ENCODE data around the gene KIF13A. TPM values are rescaled to one million over a fixed set of nuclear protein-coding genes. Genes with fewer than 3 reads are reported as not detected.
"Not testable (repeated sequence)": the region's sequence is repeated elsewhere in the genome, so short reads cannot be mapped to it uniquely, and the experiment has no call there.

The KIF13A gene
- total RNA-seq, 1 donor from 2014 or later = 16.7 TPM

DNA sequence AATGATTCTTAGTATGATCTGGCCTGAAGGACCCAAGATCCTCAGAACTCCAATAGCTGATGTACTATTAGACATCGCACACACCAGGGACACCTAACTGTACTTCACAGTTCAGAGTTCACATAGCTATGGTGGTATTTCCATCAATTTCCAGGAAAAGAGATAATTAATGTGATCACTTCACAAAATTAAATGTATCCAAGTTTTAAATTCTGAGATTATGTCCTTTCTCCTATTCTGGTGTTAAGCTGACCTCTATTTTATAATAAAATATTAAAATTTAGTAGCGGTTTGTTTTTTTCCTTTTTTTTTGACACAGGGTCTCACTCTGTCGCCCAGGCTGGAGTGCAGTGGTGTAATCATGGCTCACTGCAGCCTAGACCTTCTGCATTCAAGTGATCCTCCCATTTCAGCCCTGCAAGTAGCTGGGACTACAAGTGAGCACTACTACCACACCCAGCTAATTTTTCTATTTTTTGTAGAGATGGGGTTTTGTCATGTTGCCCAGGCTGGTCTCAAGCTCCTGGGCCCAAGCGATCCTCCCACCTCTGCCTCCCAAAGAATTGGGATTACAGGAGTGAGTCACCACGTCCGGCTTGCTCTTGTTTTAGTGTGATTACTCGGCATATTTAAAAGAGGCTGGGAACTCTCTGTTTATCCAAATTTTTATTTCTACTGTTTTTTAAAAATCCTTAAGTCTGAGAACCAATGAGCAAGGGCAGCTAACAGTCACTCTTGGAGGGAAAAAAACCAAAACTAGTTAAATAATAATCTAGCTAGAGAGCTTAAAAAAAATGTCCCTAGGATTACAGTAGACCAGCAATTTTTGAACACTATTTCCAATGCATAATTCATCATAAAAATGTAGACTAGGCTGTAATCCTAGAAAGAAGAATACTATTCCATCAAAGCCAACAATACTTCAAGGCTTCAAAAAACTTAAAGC is 16.0 kb downstream of the KIF13A start:
- ATAC-seq (no peak), DNase-seq (ENCODE audit: low spot score) (no peak)

- no peak for DNase-seq (ENCODE audit: low spot score)
- no peak for ATAC-seq
Observed at GRCh38 chr6:17968876-17969275, 18.6 kb downstream of the KIF13A start.

DNA sequence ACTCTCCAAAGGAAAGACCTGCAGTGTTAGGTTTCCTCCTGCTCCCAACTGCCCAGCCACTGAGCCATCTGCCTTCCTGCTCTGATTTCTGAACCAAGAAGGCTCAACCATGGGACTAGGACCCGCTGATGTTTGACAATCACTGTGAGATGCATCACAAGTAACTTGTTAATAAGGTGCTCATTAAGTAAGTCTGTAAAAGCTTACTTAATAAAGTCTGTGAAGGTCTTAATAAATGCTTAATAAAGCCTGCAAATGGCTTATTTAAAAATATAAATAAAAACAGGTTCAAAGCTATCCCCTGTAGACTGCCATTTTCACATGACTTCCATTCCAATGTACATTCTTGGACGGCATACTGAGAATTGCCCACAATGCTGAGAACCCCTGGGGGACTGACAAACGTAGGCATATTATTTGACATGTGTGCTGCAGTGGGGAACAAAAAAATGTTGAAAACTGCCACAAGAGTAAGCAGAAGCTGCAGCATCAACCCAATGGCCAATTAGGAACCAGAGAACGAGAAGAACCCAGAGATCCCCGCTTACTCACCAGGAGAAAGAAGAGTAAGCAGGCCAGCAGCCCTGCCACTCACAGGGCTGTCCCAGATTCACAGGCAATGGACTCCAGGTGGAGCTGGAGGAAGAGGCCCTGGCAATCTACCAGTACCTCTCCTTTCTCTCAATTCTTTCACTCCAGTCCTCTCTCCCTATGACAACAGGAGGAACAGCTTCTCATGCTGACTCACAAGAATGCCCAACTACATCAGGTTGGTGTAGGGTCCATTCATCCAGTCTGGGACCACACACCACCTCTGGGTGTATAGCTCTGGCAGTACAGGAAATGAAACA is 19.5 kb downstream of the KIF13A start:
- DNase-seq (ENCODE audit: low spot score) = no peak
- ATAC-seq = peak; percentile 22

DNA sequence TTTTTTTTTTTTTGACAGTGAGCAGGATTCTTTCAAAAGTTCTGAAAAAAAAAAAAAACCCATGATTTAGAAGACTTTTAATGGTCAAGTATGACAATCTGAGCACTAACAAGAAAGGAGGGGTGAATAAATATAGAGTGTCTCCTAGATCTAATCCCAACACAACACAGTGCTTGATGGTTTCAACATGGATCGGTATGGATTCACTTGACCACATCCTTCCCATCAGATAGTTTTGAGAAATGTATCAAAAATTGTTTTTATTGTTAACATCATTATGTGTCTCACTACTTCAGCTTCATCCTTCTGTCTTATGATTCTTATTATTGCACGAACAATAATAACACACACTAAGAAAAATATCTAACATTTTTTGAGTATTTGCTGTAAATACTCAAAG is 21.0 kb downstream of the KIF13A start:
- no peak for ATAC-seq
- DNase-seq (ENCODE audit: low spot score) = no peak

GRCh38 chr6:17965397-17965796 is 22.0 kb downstream of the KIF13A start:
- DNase-seq (ENCODE audit: low spot score) = no peak
- no peak for ATAC-seq

DNA sequence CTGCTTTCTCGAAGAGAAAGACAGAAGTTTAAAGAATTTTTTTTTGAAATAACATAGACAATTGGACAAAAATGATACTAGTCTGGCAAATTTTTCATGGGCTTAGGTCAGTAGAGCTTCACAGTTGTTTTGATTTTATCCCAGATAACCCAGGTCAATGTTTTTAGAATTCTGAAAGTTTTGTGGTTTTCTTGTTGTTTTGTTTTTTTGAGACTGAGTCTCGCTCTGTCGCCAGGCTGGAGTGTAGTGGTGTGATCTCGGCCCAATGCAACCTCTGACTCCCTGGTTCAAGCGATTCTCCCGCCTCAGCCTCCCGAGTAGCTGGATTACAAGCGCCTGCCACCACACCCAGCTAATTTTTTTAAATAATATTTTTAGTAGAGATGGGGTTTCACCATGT is 22.8 kb downstream of the KIF13A start:
- ATAC-seq (no peak), DNase-seq (ENCODE audit: low spot score) (no peak)

- DNase-seq (ENCODE audit: low spot score) (no peak), ATAC-seq (peak; percentile 49)
Observed at GRCh38 chr6:17962436-17963031, 24.9 kb downstream of the KIF13A start.

GRCh38 chr6:17959302-17959701 is 28.1 kb downstream of the KIF13A start:
- ATAC-seq (no peak), DNase-seq (ENCODE audit: low spot score) (no peak)

DNA sequence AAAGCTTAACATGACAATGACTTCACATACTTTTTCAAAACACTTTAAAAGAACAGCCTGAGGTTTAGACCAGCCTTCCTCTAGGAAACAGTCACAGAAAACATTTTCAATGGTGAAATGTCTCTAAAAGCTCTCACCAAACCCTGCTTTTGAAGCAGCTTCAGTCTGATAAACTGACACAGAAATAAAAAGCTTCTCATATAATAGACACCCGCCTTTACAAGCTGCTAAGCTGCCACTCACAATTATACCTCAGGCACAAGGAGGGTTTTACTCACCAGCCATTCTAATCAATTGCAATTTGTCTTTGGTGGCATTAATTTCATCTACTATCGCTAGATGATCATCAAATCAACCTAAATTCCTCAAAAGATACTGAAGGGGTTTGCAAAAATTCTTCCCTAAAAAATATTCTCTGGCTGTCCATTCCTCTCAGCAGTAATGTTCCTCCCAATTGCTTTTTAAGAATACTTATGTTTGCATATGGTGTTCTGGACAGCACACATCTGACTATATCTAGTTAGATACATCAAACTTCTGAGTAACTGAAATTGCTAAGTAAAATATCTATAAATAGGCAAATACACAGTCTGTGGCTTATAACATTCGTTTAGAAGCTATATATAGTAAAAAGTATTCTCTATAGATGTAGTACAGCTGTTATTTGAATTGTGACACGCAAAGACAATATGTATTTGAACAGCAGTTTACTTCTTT is 29.4 kb downstream of the KIF13A start:
- no peak for ATAC-seq
- DNase-seq (ENCODE audit: low spot score) = no peak

GRCh38 chr6:17957498-17957897 is 29.9 kb downstream of the KIF13A start:
- ATAC-seq = no peak
- DNase-seq (ENCODE audit: low spot score) = no peak

DNA sequence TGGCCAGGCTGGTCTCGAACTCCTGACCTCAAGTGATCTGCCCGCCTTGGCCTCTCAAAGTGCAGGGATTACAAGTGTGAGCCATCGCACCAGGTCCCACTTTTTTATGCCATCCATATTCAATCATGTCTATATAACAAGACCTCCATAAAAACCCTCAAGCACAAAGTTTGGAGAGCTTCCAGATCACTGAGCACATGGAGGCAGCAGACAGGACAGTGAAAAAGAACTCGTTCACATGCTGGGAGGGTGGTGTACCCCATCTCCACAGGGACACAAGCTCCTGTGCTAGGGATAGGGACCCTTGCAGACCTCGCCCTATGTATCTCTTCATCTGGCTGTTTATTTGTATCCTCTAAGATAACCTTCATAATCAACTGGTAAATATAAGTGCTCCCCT is 30.3 kb downstream of the KIF13A start:
- DNase-seq (ENCODE audit: low spot score) = no peak
- no peak for ATAC-seq

DNA sequence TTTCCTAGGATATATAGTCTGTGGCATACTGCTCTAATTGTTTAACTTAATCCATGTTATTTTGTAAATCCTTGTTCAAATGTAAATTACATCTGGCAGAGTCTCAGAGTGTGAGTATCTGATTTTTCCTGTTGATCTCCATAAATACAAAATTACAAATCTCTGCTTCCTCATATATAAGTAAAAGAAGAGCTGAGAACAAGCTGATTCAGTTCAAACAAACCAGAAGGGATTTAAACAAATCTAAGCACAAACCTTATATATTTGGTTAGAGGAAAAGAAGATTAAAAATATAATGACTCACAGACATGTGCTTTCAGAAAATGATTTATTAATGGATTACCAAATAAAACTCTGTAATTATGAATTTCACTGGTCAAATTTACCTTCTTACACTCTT is 37.3 kb downstream of the KIF13A start:
- DNase-seq (ENCODE audit: low spot score) (no peak), ATAC-seq (no peak)

DNA sequence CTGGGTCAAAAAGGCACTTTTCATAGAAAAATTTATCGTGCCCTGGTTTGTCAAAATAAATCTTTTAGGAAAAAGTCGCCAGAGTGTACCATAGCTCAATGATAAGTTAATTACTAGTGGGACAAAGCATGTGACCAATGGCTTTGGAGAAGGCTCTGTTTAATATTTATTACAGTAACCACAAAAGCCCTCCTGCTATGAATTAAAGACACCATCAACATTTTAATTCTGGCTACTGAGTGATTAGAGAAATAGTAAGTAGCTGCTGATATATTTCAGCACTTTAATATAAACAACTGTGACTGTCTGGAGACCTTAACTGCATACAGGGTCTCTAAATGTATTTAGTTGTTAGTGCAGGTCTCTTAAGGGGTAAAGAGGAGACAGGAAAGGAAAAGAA is 38.3 kb downstream of the KIF13A start:
- no peak for ATAC-seq
- DNase-seq (ENCODE audit: low spot score) = no peak

GRCh38 chr6:17948725-17949124 is 38.7 kb downstream of the KIF13A start:
- DNase-seq (ENCODE audit: low spot score) = no peak

DNA sequence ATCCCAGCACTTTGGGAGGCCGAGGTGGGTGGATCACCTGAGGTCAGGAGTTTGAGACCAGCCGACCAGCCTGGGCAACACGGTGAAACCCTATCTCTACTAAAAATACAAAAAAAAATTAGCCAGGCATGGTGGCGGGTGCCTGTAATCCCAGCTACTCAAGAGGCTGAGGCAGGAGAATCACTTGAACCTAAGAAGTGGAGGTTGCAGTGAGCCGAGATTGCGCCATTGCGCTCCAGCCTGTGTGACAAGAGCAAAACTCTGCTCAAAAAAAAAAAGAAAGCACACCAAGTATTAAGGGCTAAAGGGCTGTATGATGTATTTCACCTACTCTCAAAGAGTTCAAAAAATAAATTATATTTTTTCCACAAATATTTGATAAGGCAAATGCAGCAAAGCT is 39.9 kb downstream of the KIF13A start:
- DNase-seq (ENCODE audit: low spot score); ATAC-seq: not testable (repeated sequence)

More at GRCh38 chr6:17948725-17949124, 38.7 kb downstream of the KIF13A start:
- no peak for ATAC-seq

DNA sequence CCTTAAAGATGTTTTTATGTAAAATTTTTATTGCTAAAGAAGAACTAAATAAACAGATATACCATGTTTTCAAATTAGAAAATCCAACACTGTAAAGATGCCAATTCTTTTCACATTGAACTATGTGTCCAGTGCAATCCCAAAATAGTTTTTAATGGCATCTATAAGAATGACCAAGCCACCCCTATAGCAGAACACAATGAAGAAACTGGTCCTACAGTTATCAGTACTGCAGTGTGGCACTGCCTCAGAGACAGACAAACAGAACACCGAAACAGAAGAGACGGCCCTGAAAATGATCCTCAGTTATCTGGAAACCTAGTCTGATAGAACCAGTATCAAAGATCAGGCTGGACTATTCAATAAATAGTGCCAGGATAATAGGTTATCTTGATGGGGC is 41.9 kb downstream of the KIF13A start:
- DNase-seq (ENCODE audit: low spot score) (no peak), ATAC-seq (peak; percentile 60)

DNA sequence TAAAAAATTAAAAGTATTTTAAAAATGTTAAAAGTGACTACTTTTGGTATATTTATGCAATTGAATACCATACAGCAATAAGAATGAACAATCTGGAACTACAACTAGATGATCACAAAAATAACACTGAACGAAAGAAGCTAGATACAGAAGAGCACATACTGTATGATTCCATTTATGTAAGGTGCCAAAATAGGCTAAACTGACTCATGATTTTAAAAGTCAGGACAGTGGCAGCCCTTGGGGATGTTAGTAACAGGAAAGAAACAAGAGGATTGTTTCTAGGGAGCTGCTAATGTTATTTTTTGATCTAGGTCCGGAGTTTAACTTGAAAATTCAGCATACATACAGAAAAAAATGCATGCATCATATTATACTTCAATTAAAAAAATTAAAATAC is 42.3 kb downstream of the KIF13A start:
- ATAC-seq (no peak), DNase-seq (ENCODE audit: low spot score) (no peak)

- no peak for ATAC-seq
- no peak for DNase-seq (ENCODE audit: low spot score)
Observed at GRCh38 chr6:17941318-17941717, 46.1 kb downstream of the KIF13A start.

DNA sequence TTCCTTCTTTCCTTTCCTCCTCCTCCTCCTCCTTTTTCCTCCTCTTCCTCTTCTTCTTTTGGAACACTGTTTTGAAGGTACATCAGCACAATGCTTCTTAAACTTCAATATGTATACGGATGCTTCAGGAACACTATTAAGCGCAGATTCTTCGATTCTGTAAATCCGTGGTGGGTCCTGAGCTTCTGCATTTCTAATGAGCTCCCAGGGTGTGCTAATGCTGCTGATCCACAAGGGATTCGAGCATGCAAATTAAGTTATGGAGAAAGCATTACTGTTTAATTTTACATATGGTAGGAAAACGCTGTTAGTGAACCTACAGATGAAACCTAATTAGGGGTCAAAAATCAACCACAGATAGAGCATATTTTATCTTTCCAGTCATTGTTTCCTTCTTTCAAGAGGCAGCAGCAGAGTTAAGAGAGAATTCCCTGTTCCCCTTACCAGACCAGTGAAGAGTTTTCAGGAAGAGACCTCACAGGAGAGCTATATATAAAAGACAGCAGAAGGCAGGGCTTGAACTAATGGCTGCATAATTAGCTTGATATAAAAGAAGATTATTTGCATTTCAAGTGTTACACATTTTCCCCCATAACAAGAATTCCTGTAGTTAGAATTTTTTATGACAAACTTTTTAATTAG is 47.2 kb downstream of the KIF13A start:
- DNase-seq (ENCODE audit: low spot score) (no peak), ATAC-seq (no peak)

GRCh38 chr6:17938901-17939300 is 48.5 kb downstream of the KIF13A start:
- ATAC-seq (no peak), DNase-seq (ENCODE audit: low spot score) (no peak)

All from left lobe of liver (tissue), 2 donors.